Measurements from ENCODE around the gene FPR1.

- TF ChIP-seq BHLHE40 (IDR thresholded peaks at IDR 0.05; ENCODE audit: borderline replicate concordance) = no peak
- TF ChIP-seq TARDBP (IDR thresholded peaks at IDR 0.05) = no peak
- TF ChIP-seq HDGF (IDR thresholded peaks at IDR 0.05; ENCODE audit: borderline replicate concordance) = no peak
- no peak for TF ChIP-seq FOXM1 (IDR thresholded peaks at IDR 0.05; ENCODE audit: borderline replicate concordance)
- no peak for TF ChIP-seq FOXK2 (IDR thresholded peaks at IDR 0.05)
- no peak for TF ChIP-seq ZNF384 (IDR thresholded peaks at IDR 0.05)
- no peak for TF ChIP-seq SUZ12 (IDR thresholded peaks at IDR 0.05)
Observed at GRCh38 chr19:51750400-51751094, 1.1 kb downstream of the FPR1 start.

All from HEK293T (cell line).